Jurkat, Clone E6-1 (cell line): Measurements from ENCODE around the gene CADM1.

Experiments used
- DNase-seq: peaks from one replicate; pipeline ENCODE4 v3.0.0-alpha.2; 2011; ENCODE audit warnings: low read depth, low spot score
- H3K4me3 ChIP-seq: 2 replicates; pipeline ENCODE4 v1.5.1; 2011; ENCODE audit warnings: mild to moderate bottlenecking, low read length, control low read depth, moderate library complexity

Gene CADM1

DNA sequence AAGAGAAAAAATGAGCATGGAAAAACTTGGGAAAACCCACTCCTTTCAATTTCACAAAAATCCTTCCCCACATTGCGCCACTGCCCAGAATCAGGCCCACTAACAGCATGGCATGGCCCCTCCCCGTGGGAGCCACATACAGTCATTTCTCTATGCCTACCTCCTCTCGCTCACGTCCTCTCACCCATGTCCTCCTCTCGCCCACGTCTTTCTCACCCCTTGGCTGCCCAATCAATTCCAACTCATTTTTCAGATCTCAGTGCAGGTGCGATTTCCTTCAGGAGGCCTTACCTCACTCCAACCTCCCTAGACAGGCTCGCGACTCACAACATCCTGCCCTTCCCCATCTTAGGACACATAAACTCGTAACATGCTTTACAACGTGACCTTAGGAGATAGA is 229.2 kb downstream of the CADM1 start:
- H3K4me3 ChIP-seq, result no peak overlapping the region
- DNase-seq, result no peak

DNA sequence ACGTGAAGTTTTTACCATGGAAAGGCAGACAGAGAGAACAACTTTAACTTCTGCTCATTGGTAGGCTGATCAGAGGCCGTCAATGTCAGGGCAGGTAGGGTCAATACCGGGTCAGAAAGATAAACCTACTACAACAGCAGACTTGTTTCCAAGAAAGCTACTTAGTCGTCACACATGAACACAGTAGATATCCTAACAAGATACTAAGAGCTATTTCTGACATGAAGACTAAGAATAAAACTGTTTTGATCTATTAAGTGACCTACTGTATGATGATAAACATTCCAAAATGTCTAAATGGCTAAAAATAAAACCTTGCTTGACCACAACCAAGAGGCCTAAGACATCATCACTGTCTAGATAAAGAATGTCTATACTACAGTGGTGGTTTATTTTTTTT is 231.3 kb downstream of the CADM1 start:
- H3K4me3 ChIP-seq, result no peak overlapping the region
- no peak for DNase-seq

DNA sequence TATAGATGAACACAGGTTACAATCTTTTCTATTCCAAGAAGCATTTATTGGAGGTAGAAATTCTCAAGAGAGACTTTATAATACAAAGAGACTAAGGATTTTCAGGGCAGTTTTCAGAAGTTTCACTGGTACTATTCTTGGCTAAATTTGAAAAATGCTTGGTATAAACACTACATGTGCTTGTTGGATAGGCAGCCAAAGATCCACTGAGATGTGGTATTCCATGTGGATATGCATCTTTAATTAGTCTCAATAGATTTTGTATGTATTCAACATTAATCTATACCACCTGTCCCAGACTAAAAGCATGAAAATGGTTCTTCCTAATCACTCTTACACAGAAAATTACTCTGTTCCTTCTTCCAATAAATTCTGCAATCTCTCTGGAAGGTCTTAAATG is 232.6 kb downstream of the CADM1 start:
- H3K4me3 ChIP-seq, result no peak overlapping the region
- no peak for DNase-seq

DNA sequence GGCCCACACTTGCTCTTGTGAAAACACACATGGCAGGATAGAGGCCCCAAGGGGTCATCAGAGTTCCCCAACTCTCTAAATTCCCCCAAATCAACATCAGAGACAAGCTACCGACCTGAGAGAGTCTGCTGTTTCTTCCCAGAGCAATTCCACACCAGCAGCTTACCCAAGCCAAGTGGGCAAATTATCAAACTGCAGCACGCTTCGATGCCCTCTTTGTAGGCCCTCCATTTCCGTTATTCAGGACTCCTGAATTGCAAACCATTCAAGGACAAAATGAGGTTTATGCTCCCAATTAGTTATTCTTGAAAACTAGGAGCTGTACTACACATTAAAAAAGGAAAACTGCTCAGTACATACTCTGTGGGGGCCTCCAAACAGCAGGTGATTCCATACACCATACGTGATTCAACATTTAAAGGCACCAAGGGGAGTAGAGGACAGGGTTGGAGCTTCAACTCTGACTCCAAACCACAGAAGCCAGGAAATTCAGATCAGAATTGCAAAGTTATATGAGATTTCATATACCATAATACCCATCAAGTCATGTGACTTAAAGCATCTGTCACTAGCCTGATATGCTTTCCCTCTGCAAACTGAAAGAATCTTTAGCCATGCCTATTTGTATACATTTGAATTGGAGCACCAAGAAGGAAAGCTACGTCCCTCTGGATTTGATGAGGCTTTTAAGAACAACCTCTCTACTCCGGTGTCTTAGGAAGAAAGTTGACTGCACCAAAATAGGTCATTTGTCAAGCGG is 234.8 kb downstream of the CADM1 start:
- DNase-seq, result no peak
- H3K4me3 ChIP-seq, result no peak overlapping the region

DNA sequence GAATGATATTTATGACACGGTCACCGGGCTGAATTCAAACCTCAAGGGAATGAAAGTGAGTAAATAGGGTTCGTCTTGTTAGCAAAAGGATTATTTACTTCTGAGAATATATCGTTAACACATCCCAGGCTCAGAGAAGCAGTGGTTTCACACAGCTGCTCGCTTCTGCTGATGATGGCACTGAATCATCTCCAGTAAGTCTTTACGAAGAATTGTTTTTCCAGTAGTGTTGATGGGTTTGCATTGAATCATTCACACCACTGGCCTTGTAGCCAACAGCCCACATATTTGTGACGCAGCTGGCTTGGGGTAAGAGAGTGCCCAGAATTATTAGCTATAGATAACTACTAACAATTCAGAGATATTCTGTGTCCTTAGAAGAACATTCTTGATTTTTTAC is 236.3 kb downstream of the CADM1 start:
- no peak overlapping the region for H3K4me3 ChIP-seq
- no peak for DNase-seq

DNA sequence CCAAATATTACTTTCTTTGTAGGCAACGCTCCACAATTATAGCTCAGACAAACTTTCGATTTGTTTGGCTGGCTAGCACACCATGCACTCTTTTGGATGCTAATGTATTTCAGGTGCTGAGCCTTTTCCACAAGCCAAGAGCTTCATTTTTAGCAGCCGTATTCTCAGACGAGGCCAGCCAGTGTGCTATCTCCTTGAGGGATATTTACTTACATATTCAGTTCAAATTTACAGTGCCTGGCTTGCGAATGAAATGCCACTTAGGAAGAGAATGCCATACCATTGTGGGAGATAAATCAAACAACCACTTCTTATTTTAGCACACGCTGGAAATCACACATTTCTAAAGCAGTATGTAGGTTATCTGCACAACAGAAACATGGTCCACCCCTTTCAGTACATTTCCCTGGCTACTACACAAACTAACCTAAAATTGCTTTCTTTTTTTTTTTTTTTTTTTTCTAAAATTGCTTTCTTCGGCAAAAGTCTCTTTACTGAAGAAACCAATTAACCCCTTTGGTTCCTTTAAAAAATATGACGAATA is 236.9 kb downstream of the CADM1 start:
- no peak for DNase-seq
- no peak overlapping the region for H3K4me3 ChIP-seq

DNA sequence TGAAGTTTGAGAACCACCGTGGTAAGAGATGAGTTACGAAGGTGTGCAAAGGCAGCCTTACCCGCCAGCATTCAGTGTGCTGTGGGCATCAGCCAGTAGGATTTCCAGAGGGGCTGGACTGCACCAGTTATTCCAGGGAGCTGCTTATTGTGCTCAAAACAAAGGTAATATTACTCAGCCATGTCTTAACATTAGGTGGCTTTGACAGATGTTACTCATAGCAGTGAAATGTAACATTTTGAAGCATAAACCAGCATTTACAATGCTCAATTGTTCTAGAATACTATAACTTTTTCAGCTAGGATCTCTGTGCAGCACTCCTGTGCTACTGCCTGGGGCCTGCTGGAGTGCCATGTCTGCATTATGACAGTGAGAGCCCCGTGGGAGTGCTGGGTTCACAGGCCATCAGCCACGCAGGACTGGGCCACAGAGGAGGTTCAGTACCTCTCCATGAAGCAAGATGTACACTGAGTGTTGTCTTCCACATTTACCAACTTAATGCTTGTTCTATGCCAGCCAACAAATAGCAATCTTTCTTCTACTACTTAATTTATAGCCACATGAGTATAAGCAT is 238.1 kb downstream of the CADM1 start:
- no peak overlapping the region for H3K4me3 ChIP-seq
- no peak for DNase-seq

DNA sequence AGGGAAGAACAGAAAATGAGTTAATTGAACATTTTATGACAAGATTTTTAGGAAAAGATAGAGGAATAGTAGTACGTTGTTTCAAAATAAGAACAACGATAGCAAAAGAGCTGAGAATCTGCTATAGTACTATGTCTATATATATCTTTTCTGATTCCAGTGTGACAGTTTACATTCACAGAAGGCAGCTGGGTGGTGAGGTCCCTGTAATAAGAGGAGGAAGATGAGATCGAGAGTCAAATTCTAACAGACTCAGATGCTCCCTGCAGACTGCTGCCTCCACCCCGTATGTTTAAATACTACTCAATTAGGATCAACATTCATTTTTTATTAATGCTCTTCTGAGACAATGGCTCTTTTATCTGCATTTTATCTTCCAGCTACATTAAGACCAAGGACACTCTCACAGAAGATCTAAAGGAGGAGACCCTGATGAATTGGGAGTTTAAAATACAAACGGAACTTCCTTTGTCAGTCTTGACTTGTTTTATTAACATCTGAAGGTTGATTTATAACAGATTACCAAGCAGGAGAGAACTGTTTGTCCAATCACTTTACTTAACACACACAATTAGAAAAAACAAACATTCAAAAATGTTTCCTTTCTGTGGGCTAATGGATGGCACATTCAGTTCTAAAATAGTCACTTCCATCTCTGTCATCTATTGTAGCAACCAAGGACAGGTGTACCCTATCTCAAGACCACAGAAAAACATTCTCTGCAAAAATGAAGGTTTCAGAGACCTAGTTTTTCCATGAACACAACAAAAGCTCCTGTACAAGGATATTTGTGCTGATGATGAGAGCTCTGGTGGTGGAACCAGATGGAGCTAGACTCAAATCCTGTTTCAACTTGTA is 240.2 kb downstream of the CADM1 start:
- H3K4me3 ChIP-seq, result no peak overlapping the region
- DNase-seq, result no peak

DNA sequence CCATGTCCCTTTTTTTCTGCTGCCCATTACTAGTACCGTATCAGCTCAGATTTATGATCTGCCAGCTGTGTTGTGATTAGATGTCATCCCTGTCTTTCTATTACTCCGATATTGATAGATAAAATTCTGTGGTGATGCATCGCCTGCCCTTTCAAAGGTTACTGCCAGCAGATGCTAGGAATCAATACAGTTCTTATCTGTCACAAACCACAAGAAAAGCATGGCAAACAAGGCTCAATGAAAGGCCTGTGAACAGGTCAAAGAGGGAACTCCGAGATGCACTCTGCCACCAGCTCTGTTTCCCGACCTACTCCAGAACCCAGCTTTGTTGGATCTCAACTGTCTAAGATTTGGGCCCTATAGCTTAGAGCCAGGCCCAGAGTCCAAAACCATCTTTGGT is 246.0 kb downstream of the CADM1 start:
- H3K4me3 ChIP-seq, result no peak overlapping the region
- DNase-seq, result no peak

DNA sequence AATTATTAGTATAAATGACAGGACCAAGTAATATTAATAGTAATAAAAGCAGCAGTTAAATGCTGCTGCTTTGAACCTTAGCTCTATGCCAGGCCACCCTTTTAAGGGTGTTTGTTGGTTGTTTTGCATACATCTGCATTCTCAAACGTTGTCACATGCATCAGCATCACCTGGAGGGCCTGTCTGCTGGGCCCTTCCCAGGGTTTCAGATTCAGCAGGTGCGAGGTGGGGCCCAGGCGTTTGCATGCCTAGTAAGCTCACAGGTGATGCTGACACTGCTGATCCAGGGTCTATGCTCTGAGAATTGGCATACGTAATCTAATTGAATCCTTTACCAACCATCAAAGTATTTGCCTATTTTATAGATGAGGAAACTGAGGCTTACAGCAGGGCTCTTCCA is 246.5 kb downstream of the CADM1 start:
- no peak for DNase-seq
- no peak overlapping the region for H3K4me3 ChIP-seq

DNA sequence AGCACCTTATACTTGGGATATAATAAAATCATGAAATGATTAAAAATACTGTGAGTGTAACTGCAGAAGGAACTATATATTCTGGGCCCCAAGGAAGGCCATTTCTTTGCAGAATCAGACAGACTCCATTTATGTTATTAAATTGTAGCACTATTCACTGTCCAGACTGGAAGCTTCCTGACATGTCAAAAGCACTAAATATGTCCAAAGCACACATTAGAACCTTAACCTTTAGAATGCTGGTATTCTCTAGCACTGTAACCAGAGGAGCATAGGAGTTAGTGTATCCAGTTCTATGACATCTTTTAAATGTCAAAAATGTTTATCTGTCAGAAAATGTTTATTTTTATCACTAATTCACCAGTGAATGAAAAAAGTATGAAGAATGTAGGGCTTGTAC is 246.9 kb downstream of the CADM1 start:
- no peak for DNase-seq
- H3K4me3 ChIP-seq, result no peak overlapping the region

DNA sequence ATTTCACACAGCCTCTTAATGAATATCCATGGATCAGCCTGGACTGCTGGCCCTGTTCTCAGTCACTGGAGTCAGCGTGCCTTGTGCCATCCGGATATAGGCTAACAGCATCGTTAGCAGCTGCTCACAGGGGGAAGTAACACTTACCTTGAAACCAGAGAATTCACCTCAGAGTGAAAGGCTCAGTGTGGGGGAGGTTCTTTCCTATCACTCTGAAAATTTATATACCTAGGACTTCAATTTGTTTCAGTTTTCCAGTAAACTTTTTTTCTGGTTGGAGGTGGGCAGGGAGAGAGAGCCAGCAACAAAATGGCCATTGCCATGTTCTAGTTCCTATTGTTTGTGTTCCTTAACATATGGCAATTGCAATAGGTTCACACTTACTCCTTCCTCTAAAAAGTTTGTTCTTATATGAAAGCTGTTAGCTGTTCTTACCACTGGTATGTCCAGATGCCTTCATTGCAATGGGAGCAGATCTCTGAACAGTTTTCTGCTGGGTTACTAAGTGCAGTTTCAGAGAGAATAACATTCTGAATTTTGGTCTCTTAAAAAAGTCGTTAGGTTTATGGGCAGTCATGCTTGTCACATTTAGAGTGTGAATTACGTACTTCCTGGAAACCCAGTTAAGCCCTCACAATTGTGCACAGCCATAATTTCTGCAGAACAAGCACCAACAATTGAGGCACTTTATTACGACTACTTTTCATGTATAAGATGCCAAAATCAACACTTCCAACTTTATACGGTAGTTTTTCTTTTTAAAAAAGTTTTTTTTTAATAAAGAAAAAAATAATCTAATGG is 247.6 kb downstream of the CADM1 start:
- DNase-seq, result no peak
- no peak overlapping the region for H3K4me3 ChIP-seq

DNA sequence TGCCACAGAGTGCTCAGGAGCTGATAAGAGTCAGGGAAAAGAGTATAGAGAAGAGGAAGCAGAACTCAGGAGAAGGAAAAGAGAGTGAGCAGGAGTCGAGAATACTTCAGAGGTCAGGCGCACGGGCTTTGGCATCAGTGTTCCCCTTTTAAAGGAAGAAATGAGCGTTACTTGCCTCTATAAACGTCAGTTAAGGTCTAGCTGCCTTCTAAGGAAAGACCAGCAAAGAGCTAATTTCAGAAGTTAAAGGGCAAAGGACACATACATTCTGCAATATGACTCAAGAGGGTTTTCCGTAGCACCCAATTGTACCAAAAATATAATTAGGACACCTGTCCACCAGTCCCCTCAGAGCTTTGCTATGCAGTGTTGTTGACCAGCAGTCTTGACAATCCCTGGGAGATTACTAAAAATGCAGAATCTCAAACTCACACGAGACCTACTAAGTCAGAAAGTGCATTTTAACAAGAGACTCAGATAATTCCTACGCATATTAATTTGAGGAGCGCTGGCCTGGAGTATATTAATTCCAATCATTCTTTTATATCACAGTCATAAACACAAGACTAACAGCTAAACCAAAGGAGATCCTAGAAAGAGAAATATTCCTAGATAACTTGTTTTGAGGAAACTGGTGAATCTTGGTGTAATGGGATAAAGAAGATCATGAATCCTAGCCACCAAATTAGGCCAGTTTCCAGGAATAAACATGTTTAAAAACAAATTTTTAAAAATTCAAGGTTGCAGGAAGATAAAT is 249.0 kb downstream of the CADM1 start:
- DNase-seq, result no peak
- no peak overlapping the region for H3K4me3 ChIP-seq

DNA sequence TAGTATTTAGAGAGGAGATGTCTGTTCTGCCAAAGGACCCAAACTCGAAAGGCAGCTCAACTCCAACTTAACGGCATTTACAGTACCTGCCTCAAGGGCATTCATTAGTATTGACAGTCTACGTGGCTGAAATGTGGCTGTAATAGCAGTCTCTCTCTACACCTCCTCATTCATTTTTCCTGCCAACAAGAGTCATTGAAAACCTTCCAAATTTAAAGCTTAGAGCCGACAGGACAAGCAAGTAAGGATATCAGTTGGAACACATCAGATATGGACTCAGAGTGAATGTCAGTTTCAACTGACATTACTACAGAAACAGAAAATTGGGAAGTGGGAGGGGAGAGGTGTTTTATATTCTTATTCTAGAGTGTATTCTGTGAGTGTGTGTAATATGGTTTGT is 253.1 kb downstream of the CADM1 start:
- no peak for DNase-seq
- H3K4me3 ChIP-seq, result no peak overlapping the region

DNA sequence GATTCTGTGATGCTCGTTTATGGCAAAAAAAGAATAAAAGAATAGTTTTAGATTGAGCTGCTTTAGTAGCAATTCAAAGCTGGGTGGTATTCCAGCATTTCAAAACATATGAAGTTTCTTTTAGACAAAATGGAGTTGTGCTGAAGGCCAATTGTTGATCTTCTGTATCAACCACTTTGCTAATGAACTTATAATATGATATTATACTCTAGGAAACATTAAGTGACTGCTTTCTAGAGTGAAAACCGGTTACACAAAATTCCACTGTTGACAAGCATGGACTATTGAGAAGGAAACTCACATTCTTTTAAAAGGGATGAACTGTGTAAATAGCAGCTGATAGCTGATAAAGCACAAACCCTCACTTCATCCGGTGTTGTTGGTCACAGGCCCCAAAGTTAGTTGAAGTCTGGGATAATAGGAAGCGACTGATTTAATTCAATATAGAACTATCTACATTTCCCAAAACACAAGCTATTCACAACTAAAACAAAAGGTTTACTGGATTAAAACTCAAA is 255.1 kb downstream of the CADM1 start:
- DNase-seq, result no peak
- H3K4me3 ChIP-seq, result no peak overlapping the region

DNA sequence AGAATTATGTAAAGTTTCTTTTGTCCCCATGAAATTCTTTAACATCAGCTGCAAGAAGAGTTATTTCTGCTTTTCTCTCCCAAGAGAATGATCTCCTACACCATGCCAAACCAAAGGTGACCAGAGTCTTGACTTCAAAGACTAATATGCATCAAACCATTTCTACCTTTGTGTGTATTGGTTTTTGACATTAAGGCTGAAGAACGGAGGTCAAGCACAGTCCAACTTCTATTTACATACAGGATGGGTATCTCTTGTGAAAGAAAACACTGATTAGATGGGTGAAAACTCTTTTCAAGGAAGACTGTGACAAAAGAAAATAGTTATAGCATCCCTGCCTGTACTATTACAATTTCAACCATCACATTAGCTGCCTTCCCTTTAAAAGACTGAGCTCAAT is 256.3 kb downstream of the CADM1 start:
- H3K4me3 ChIP-seq, result no peak overlapping the region
- no peak for DNase-seq

DNA sequence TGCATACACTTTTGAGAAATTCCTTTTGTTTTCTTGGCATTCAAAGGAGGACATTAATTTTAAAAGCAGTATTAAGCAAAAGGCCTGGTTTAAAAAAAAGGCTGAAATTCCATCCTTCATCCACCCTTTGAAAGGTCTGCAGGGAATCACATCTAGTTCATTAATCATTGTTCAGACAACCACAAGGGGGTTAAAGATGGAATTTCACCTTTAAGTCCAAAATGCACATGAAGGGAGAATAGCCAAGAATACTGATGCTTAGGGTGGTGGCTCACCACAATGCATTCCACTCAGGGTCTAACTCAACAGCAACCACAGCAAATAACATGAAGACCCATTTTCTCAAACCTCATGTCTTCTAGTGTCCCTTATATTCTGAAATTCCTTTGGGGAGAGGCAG is 256.9 kb downstream of the CADM1 start:
- no peak overlapping the region for H3K4me3 ChIP-seq
- no peak for DNase-seq

DNA sequence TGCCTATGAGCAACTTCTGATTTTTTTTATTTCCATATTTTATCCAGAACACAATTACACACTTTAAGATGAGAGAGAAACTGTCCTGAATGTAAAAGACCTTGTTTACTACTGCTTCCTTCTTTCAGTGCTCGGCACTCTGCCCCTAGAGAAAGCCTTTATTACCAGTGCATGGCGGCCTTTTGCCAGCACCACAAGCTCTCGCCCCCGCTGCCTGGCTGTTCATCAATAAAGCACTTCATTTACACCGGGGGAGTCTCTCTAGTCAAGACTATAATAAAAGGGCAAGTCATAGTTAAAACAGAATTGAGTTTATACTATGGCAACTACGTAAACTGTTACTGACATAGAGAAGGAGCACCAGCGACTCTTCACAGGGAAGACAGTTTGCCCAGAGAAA is 259.5 kb downstream of the CADM1 start:
- no peak overlapping the region for H3K4me3 ChIP-seq
- no peak for DNase-seq
